GM19193 (cell line): ENCODE data around the gene BABAM2.

ENCODE experiments used
- POLR2A ChIP-seq: IDR thresholded peaks from 4 replicates; pipeline ENCODE4 v1.6.1; 2011; ENCODE audit not compliant: insufficient read depth, insufficient read length; ENCODE audit errors: extremely low read depth

Gene BABAM2

GRCh38 chr2:27953077-27953476 is 62.5 kb downstream of the BABAM2 start:
- TF ChIP-seq POLR2A, result no peak

GRCh38 chr2:27954221-27954673 is 63.7 kb downstream of the BABAM2 start:
- TF ChIP-seq POLR2A, result no peak

- no peak for TF ChIP-seq POLR2A
Observed at GRCh38 chr2:27954771-27955383, 64.3 kb downstream of the BABAM2 start.

GRCh38 chr2:27955384-27956161 is 65.0 kb downstream of the BABAM2 start:
- TF ChIP-seq POLR2A, result no peak

GRCh38 chr2:27956888-27957287 is 66.4 kb downstream of the BABAM2 start:
- no peak for TF ChIP-seq POLR2A

GRCh38 chr2:27958711-27959378 is 68.3 kb downstream of the BABAM2 start:
- TF ChIP-seq POLR2A, result no peak

GRCh38 chr2:27959496-27959895 is 69.0 kb downstream of the BABAM2 start:
- TF ChIP-seq POLR2A, result no peak

GRCh38 chr2:27960237-27960912 is 69.8 kb downstream of the BABAM2 start:
- no peak for TF ChIP-seq POLR2A

GRCh38 chr2:27962006-27962405 is 71.5 kb downstream of the BABAM2 start:
- no peak for TF ChIP-seq POLR2A

- no peak for TF ChIP-seq POLR2A
Observed at GRCh38 chr2:27963472-27963871, 72.9 kb downstream of the BABAM2 start.

GRCh38 chr2:27964067-27964466 is 73.5 kb downstream of the BABAM2 start:
- TF ChIP-seq POLR2A, result no peak

- no peak for TF ChIP-seq POLR2A
Observed at GRCh38 chr2:27965841-27966240, 75.3 kb downstream of the BABAM2 start.

GRCh38 chr2:27966466-27966865 is 75.9 kb downstream of the BABAM2 start:
- no peak for TF ChIP-seq POLR2A

GRCh38 chr2:27967076-27967475 is 76.5 kb downstream of the BABAM2 start:
- no peak for TF ChIP-seq POLR2A

GRCh38 chr2:27972311-27972710 is 81.8 kb downstream of the BABAM2 start:
- TF ChIP-seq POLR2A, result no peak
